Hepatocyte (in vitro differentiated cells): ENCODE data around the gene UGT1A5. TPM values are rescaled to one million over a fixed set of nuclear protein-coding genes. Genes with fewer than 3 reads are reported as not detected.

Source experiments
- DNase-seq: peaks from one replicate; pipeline ENCODE4 v3.0.0-alpha.2; 2016; ENCODE audit warnings: low spot score
- H2AFZ ChIP-seq: fragments of 200-600 bp; sonication (generic); 2 replicates; pipeline ENCODE4 v1.6.0; 2016; ENCODE audit warnings: antibody characterized with exemption, mild to moderate bottlenecking
- H3K27ac ChIP-seq: fragments of 200-600 bp; sonication (generic); 2 replicates; pipeline ENCODE4 v1.5.1; 2016; ENCODE audit warnings: mild to moderate bottlenecking
- H3K27me3 ChIP-seq: fragments of 200-600 bp; sonication (generic); 2 replicates; pipeline ENCODE4 v1.6.1; 2016
- H3K36me3 ChIP-seq: fragments of 200-600 bp; sonication (generic); replicated peaks from 2 replicates; pipeline ENCODE4 v1.5.1; 2016; ENCODE audit warnings: low read depth; ENCODE audit not compliant: insufficient read depth
- H3K4me1 ChIP-seq: fragments of 200-600 bp; sonication (generic); 2 replicates; pipeline ENCODE4 v1.5.1; 2016; ENCODE audit warnings: mild to moderate bottlenecking, moderate library complexity; ENCODE audit not compliant: insufficient read depth
- H3K4me2 ChIP-seq: fragments of 200-600 bp; sonication (generic); 2 replicates; pipeline ENCODE4 v1.6.0; 2016
- H3K4me3 ChIP-seq: fragments of 200-600 bp; sonication (generic); 2 replicates; pipeline ENCODE4 v1.5.1; 2016; ENCODE audit warnings: mild to moderate bottlenecking
- H3K79me2 ChIP-seq: fragments of 200-600 bp; sonication (generic); 2 replicates; pipeline ENCODE4 v1.6.0; 2017; ENCODE audit warnings: mild to moderate bottlenecking
- H3K9me2 ChIP-seq: fragments of 200-600 bp; sonication (generic); replicated peaks from 2 replicates; pipeline ENCODE4 v1.6.0; 2017; ENCODE audit warnings: mild to moderate bottlenecking; ENCODE audit not compliant: insufficient read depth
- H3K9me3 ChIP-seq: fragments of 200-600 bp; sonication (generic); 2 replicates; pipeline ENCODE4 v1.5.1; 2016; ENCODE audit warnings: low read depth, mild to moderate bottlenecking
- H4K20me1 ChIP-seq: fragments of 200-600 bp; sonication (generic); 2 replicates; pipeline ENCODE4 v1.6.0; 2016; ENCODE audit warnings: mild to moderate bottlenecking; ENCODE audit not compliant: insufficient read depth, poor library complexity, severe bottlenecking
- CTCF ChIP-seq: fragments of 200-600 bp; sonication (generic); IDR thresholded peaks from 2 replicates; pipeline ENCODE4 v1.5.1; 2016; ENCODE audit warnings: antibody characterized with exemption, mild to moderate bottlenecking; ENCODE audit not compliant: poor library complexity
- EZH2 ChIP-seq: fragments of 200-600 bp; sonication (generic); IDR thresholded peaks from 2 replicates; pipeline ENCODE4 v1.6.1; 2016; ENCODE audit warnings: antibody characterized with exemption, mild to moderate bottlenecking, borderline replicate concordance
- EZH2phosphoT487 ChIP-seq: fragments of 200-600 bp; sonication (generic); IDR thresholded peaks from one replicate; pipeline ENCODE4 v1.6.1; 2018; ENCODE audit warnings: antibody characterized with exemption, mild to moderate bottlenecking, low read depth, moderate library complexity; ENCODE audit not compliant: unreplicated experiment, severe bottlenecking
- WGBS: methylation state at CpG from one replicate; pipeline ENCODE4 v1.1.6; 2016; ENCODE audit warnings: low lambda C conversion rate; ENCODE audit errors: missing lambda C conversion rate; 5-methylcytosine and 5-hydroxymethylcytosine counted together
- polyA plus RNA-seq: library from polyadenylated mRNA; unstranded; fragments of >200 nt; fragmentation: Nextera tagmentation; extraction: Ambion mirVana; gene quantifications from 2 replicates; pipeline ENCODE4 v1.2.1, GENCODE V29; 2016
- total RNA-seq: library from RNA; depleted of rRNA; stranded (reverse); fragments of >200 nt; gene quantifications from 2 replicates; pipeline ENCODE4 v1.2.3, GENCODE V29; 2014

UGT1A5 gene
- total and polyA plus RNA-seq, 2 experiments from 2014 or later: not detected

- WGBS: 83% methylated on average over 14 of the region's 14 CpGs
- no peak overlapping the region for H3K4me3 ChIP-seq
- H3K27me3 ChIP-seq: no peaks in the 10 kb centered on the region
- H3K9me2 ChIP-seq: no peaks in the 10 kb centered on the region
- TF ChIP-seq EZH2phosphoT487: no peak
- H4K20me1 ChIP-seq: no peaks in the 10 kb centered on the region
- H3K27ac ChIP-seq: no peak overlapping the region
- no peak overlapping the region for H3K4me2 ChIP-seq
- DNase-seq: no peak
- H3K4me1 ChIP-seq: no peaks in the 10 kb centered on the region
- H3K79me2 ChIP-seq: no peaks in the 10 kb centered on the region
- no peak overlapping the region for H2AFZ ChIP-seq
- no peaks in the 10 kb centered on the region for H3K9me3 ChIP-seq
- H3K36me3 ChIP-seq: no peaks in the 10 kb centered on the region
These were observed 85.8 kb downstream of the UGT1A5 start for GRCh38 chr2:233798335-233799086.

GRCh38 chr2:233799087-233799665, 86.5 kb downstream of the UGT1A5 start:
- 71% methylated on average over 7 of the region's 7 CpGs for WGBS
- DNase-seq: no peak
- Histone ChIP-seq H3K36me3 (no peaks in the 10 kb centered on the region), H3K9me3 (no peaks in the 10 kb centered on the region), H4K20me1 (no peaks in the 10 kb centered on the region), H3K27ac (no peak overlapping the region), H3K4me3 (no peak overlapping the region), H3K9me2 (no peaks in the 10 kb centered on the region), H3K79me2 (no peaks in the 10 kb centered on the region), H3K4me2 (no peak overlapping the region), H3K27me3 (no peaks in the 10 kb centered on the region), H2AFZ (no peak overlapping the region), H3K4me1 (no peaks in the 10 kb centered on the region)
- TF ChIP-seq EZH2phosphoT487: no peak
- no peak for TF ChIP-seq CTCF
- TF ChIP-seq EZH2: no peak

GRCh38 chr2:233799716-233800115, 87.0 kb downstream of the UGT1A5 start:
- H3K9me2 ChIP-seq: no peaks in the 10 kb centered on the region
- TF ChIP-seq EZH2 (no peak), EZH2phosphoT487 (no peak), CTCF (no peak)
- no peak overlapping the region for H2AFZ ChIP-seq
- no peaks in the 10 kb centered on the region for H3K4me1 ChIP-seq
- H3K27ac ChIP-seq: no peak overlapping the region
- no peak overlapping the region for H3K4me2 ChIP-seq
- H3K9me3 ChIP-seq: no peaks in the 10 kb centered on the region
- 49% methylated on average over 5 of the region's 5 CpGs for WGBS
- no peaks in the 10 kb centered on the region for H3K36me3 ChIP-seq
- H3K27me3 ChIP-seq: no peaks in the 10 kb centered on the region
- no peak overlapping the region for H3K4me3 ChIP-seq
- no peaks in the 10 kb centered on the region for H3K79me2 ChIP-seq
- DNase-seq: no peak
- no peaks in the 10 kb centered on the region for H4K20me1 ChIP-seq

- TF ChIP-seq EZH2phosphoT487: no peak
- no peak for TF ChIP-seq EZH2
- no peak for TF ChIP-seq CTCF
- Histone ChIP-seq H3K27ac (no peak overlapping the region), H3K4me3 (no peak overlapping the region), H3K4me1 (no peaks in the 10 kb centered on the region), H3K9me3 (no peaks in the 10 kb centered on the region), H3K27me3 (no peaks in the 10 kb centered on the region), H2AFZ (no peak overlapping the region), H3K4me2 (no peak overlapping the region), H3K79me2 (no peaks in the 10 kb centered on the region), H3K9me2 (no peaks in the 10 kb centered on the region), H4K20me1 (no peaks in the 10 kb centered on the region), H3K36me3 (no peaks in the 10 kb centered on the region)
- WGBS: 81% methylated on average over 7 of the region's 7 CpGs
- DNase-seq: no peak
These were observed 87.5 kb downstream of the UGT1A5 start for GRCh38 chr2:233800208-233800607.
